SK-N-SH (cell line): ENCODE results near the gene PGAP2. TPM values are rescaled to one million over a fixed set of nuclear protein-coding genes. Genes with fewer than 3 reads are reported as not detected.

Experiments used
- CTCF ChIA-PET: fragments of 300-600, 350-600 bp; formaldehyde crosslinking; extraction: SDS; loops from one replicate; lab custom pipeline; 2021; lab: Yijun Ruan, JAX
- POLR2A ChIA-PET: fragments of 350-600 bp; sonication (Branson Sonifier 250); formaldehyde crosslinking; extraction: SDS; loops from one replicate; lab custom pipeline; 2020; ENCODE audit warnings: antibody characterized with exemption, inconsistent platforms; lab: Yijun Ruan, JAX
- DNase-seq: peaks from one replicate; pipeline ENCODE4 v3.0.0; 2012
- H2AFZ ChIP-seq: fragments of 200-600 bp; sonication (generic); 2 replicates; pipeline ENCODE4 v1.8.1; 2016; ENCODE audit warnings: antibody characterized with exemption, mild to moderate bottlenecking, low read depth
- H3F3A ChIP-seq: fragments of 200-600 bp; sonication (generic); replicated peaks from 2 replicates; pipeline ENCODE3; 2016; ENCODE audit warnings: antibody characterized with exemption, mild to moderate bottlenecking; ENCODE audit not compliant: insufficient read depth
- H3K27ac ChIP-seq, 2 experiments: fragments of 200-500 bp in 1 of 2; fragments of 200-600 bp in 1 of 2; sonication (Bioruptor generic) in 1 of 2; sonication (generic), shearing (Covaris generic) in 1 of 2; 2 replicates each; pipeline versions ENCODE4 v1.5.1 to v1.6.1; 2014 to 2016; ENCODE audit warnings: low read depth in 2 of 2, inconsistent platforms in 1 of 2, low read length in 1 of 2, mild to moderate bottlenecking in 1 of 2, mixed read lengths in 1 of 2
- H3K27me3 ChIP-seq: fragments of 200-600 bp; sonication (generic), shearing (Covaris generic); 2 replicates; pipeline ENCODE4 v1.6.1; 2016; ENCODE audit warnings: mixed run types; ENCODE audit not compliant: insufficient read depth
- H3K36me3 ChIP-seq, 2 experiments: fragments of 200-500 bp in 1 of 2; fragments of 200-600 bp in 1 of 2; sonication (Bioruptor generic) in 1 of 2; sonication (generic) in 1 of 2; replicated peaks in 1 of 2; 2 replicates each; pipeline versions ENCODE3 to v1.5.1; 2014 to 2016; ENCODE audit warnings: low read length in 1 of 2, mild to moderate bottlenecking in 1 of 2; ENCODE audit not compliant: insufficient read depth in 2 of 2, control insufficient read depth in 1 of 2
- H3K4me1 ChIP-seq, 2 experiments: fragments of 200-500 bp in 1 of 2; fragments of 200-600 bp in 1 of 2; sonication (Bioruptor generic) in 1 of 2; sonication (generic), shearing (Covaris generic) in 1 of 2; 2 replicates each; pipeline versions ENCODE4 v1.5.1 to v1.6.1; 2014 to 2016; ENCODE audit warnings: low read depth in 1 of 2, low read length in 1 of 2, mixed run types in 1 of 2; ENCODE audit not compliant: insufficient read depth in 2 of 2, control insufficient read depth in 1 of 2
- H3K4me2 ChIP-seq: fragments of 200-600 bp; sonication (generic), shearing (Covaris generic); 2 replicates; pipeline ENCODE4 v1.6.1; 2017; ENCODE audit warnings: mixed run types
- H3K4me3 ChIP-seq, 2 experiments: fragments of 200-500 bp in 1 of 2; fragments of 200-600 bp in 1 of 2; sonication (Bioruptor generic) in 1 of 2; sonication (generic), shearing (Covaris generic) in 1 of 2; 2 replicates each; pipeline versions ENCODE4 v1.5.1 to v1.8.1; 2014 to 2016; ENCODE audit warnings: low read depth in 2 of 2, inconsistent platforms in 1 of 2, low read length in 1 of 2, mild to moderate bottlenecking in 1 of 2, mixed read lengths in 1 of 2, moderate library complexity in 1 of 2
- H3K79me2 ChIP-seq: fragments of 200-600 bp; sonication (generic); 2 replicates; pipeline ENCODE4 v1.8.1; 2017; ENCODE audit warnings: mild to moderate bottlenecking; ENCODE audit not compliant: insufficient read depth
- H3K9ac ChIP-seq: fragments of 200-600 bp; sonication (generic); 2 replicates; pipeline ENCODE4 v1.6.1; 2017; ENCODE audit warnings: mixed run types
- H3K9me2 ChIP-seq: fragments of 200-600 bp; sonication (generic); 2 replicates; pipeline ENCODE4 v1.6.1; 2017; ENCODE audit warnings: mixed run types
- H3K9me3 ChIP-seq: fragments of 200-600 bp; sonication (generic); 2 replicates; pipeline ENCODE4 v1.6.1; 2017; ENCODE audit warnings: mixed run types, mild to moderate bottlenecking, moderate library complexity
- H4K20me1 ChIP-seq: fragments of 200-600 bp; sonication (generic); 2 replicates; pipeline ENCODE4 v1.6.1; 2017; ENCODE audit warnings: mild to moderate bottlenecking, mixed run types; ENCODE audit not compliant: insufficient read depth
- CHD2 ChIP-seq: fragments of 150-350 bp; IDR thresholded peaks from 2 replicates; pipeline ENCODE4 v1.6.1; 2018; ENCODE audit warnings: low read length; ENCODE audit not compliant: partially characterized antibody
- ELF1 ChIP-seq: IDR thresholded peaks from 2 replicates; pipeline ENCODE4 v1.4.0; 2012
- EP300 ChIP-seq, 2 experiments: IDR thresholded peaks; 2 replicates each; pipeline versions ENCODE4 v1.4.0 to v1.6.1; 2012; ENCODE audit warnings: borderline replicate concordance in 1 of 2, low read depth in 1 of 2, low read length in 1 of 2
- FOXJ3 ChIP-seq: sonication (generic); formaldehyde crosslinking; IDR thresholded peaks from 2 replicates; pipeline ENCODE4 v1.5.1; 2020; ENCODE audit warnings: mild to moderate bottlenecking, missing genetic modification reagents
- FOXM1 ChIP-seq: IDR thresholded peaks from 2 replicates; pipeline ENCODE4 v1.4.0; 2012; ENCODE audit warnings: low read depth, mild to moderate bottlenecking
- JUND ChIP-seq: IDR thresholded peaks from 2 replicates; pipeline ENCODE4 v1.4.0; 2012
- NFIC ChIP-seq: IDR thresholded peaks from 2 replicates; pipeline ENCODE4 v1.4.0; 2012; ENCODE audit warnings: borderline replicate concordance
- PBX3 ChIP-seq: IDR thresholded peaks from 2 replicates; pipeline ENCODE4; 2012
- REST ChIP-seq: IDR thresholded peaks from 2 replicates; pipeline ENCODE4 v1.6.1; 2012; ENCODE audit warnings: mild to moderate bottlenecking, low read depth, low read length, moderate library complexity
- SIN3A ChIP-seq: IDR thresholded peaks from 2 replicates; pipeline ENCODE4 v1.6.1; 2012; ENCODE audit warnings: low read depth, mild to moderate bottlenecking, low read length, moderate library complexity, borderline replicate concordance
- TCF12 ChIP-seq: IDR thresholded peaks from 2 replicates; pipeline ENCODE4 v1.4.0; 2012
- USF2 ChIP-seq: fragments of 150-350 bp; IDR thresholded peaks from 2 replicates; pipeline ENCODE4 v1.6.1; 2017; ENCODE audit warnings: antibody characterized with exemption, low read length, low read depth, borderline replicate concordance
- ZBTB33 ChIP-seq: IDR thresholded peaks from 2 replicates; pipeline ENCODE4 v1.4.0; 2012; ENCODE audit warnings: low read depth, borderline replicate concordance
- WGBS: methylation state at CpG from one replicate; pipeline ENCODE4 v1.1.6; 2017; ENCODE audit warnings: low lambda C conversion rate; 5-methylcytosine and 5-hydroxymethylcytosine counted together
- polyA plus RNA-seq, 3 experiments: library from polyadenylated mRNA; depleted of rRNA; stranded (reverse); fragments of >200 nt; gene quantifications; 2 replicates each; pipeline ENCODE4 v1.2.3, GENCODE V29; 2012

Gene PGAP2
- polyA plus RNA-seq, 1 of the 3 experiments (the other 2 are of a cell fraction) = 41.3 TPM

DNA sequence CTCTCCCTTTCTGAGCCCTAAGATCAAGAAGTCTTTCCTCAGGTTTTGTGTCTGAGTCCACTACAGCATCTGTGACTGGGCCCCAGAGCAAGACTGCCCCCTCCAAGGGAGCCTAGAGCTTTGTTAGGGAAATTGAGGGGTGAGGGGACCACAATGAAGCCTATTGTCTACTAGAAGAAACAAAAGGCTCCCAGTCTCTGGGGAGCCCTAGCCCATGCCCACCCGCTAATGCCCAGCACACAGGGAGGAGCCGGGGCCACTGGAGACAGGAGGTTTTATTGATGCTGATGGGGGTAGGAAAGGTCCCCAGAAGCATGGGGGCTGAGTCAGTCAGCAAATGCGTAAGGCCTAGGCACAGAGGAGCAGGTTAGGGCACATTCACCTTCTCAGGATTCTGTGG, 18.4 kb downstream of the PGAP2 start:
- ChIA-PET POLR2A (no interaction called here), CTCF (interaction anchor here (2.8 kb wide), 1 partner anchor 246 kb away, joined by 10 read pairs; no protein-coding TSS in a partner anchor)
- Histone ChIP-seq H3F3A (peaks cover 17% of the 10 kb centered on the region), H3K9ac (no peak overlapping the region), H4K20me1 (peaks cover 34% of the 10 kb centered on the region), H3K4me1 (no peaks in the 10 kb centered on the region), H3K36me3 (peaks cover 10 to 22% of the 10 kb centered on the region in 2 experiments), H3K79me2 (peaks cover 32% of the 10 kb centered on the region), H3K4me2 (no peak overlapping the region), H3K4me3 (no peak overlapping the region), H3K27ac (no peak overlapping the region), H3K9me2 (no peaks in the 10 kb centered on the region), H3K9me3 (no peaks in the 10 kb centered on the region), H2AFZ (no peak overlapping the region), H3K27me3 (no peaks in the 10 kb centered on the region)
- 97% methylated on average over 3 of the region's 3 CpGs for WGBS
- TF ChIP-seq CHD2 (no peak), JUND (no peak), TCF12 (no peak), SIN3A (no peak), USF2 (no peak), ELF1 (no peak), PBX3 (no peak), FOXM1 (no peak), NFIC (no peak), FOXJ3 (no peak), EP300 (IDR thresholded peaks at IDR 0.05; ENCODE audit: borderline replicate concordance in 1 of 2, low read depth in 1 of 2, low read length in 1 of 2) (no peak), REST (no peak), ZBTB33 (no peak)
- DNase-seq = no peak
